ENCODE data around the gene TMEM121B. TPM values are rescaled to one million over a fixed set of nuclear protein-coding genes. Genes with fewer than 3 reads are reported as not detected.

Gene TMEM121B
- under 1 TPM in 2 of 3 donors, not detected in 1; 0.44 to 0.48 TPM for total RNA-seq

- Histone ChIP-seq H3K4me1 (peaks cover 0 to 5% of the 10 kb centered on the region in 2 donors), H3K9me3 (no peaks in the 10 kb centered on the region), H3K27ac (peak within 1 kb of the TSS in 1 of 2 donors; percentile 13), H3K27me3 (peaks cover 3 to 16% of the 10 kb centered on the region in 2 donors), H3K36me3 (no peaks in the 10 kb centered on the region), H3K4me3 (peak within 1 kb of the TSS; percentile 48 to 79 (median 64))
- peak; percentile 36 to 73 for DNase-seq (ENCODE audit: low spot score in 2 of 2)
- intact Hi-C loops (cut with DNase I; ENCODE audit: low total_unique reads), result no loop called here
- TF ChIP-seq POLR2A (IDR thresholded peaks at IDR 0.05) (no peak), POLR2AphosphoS5 (IDR thresholded peaks at IDR 0.05) (no peak), CTCF (IDR thresholded peaks at IDR 0.05) (no peak)
These were observed at the start of gene TMEM121B for GRCh38 chr22:17121233-17122195. TSS of gene TMEM121B (minus strand) at chr22:17121360. CDS start at chr22:17121127, 233 bp downstream.

- no peaks in the 10 kb centered on the region for H3K27me3 ChIP-seq
- H3K36me3 ChIP-seq, result no peaks in the 10 kb centered on the region
- intact Hi-C loops (cut with DNase I; ENCODE audit: low total_unique reads), result no loop called here
- H3K27ac ChIP-seq, result no peak overlapping the region
- peak in 1 of 2 donors; percentile 58 for DNase-seq (ENCODE audit: low spot score in 2 of 2)
- H3K4me1 ChIP-seq, result peaks cover 0 to 3% of the 10 kb centered on the region in 2 donors
- no peak for TF ChIP-seq CTCF (IDR thresholded peaks at IDR 0.05)
- TF ChIP-seq POLR2AphosphoS5 (IDR thresholded peaks at IDR 0.05), result no peak
- no peak for TF ChIP-seq POLR2A (IDR thresholded peaks at IDR 0.05)
- H3K4me3 ChIP-seq, result no peak overlapping the region
- no peaks in the 10 kb centered on the region for H3K9me3 ChIP-seq
These were observed 46.3 kb upstream of the TMEM121B start for GRCh38 chr22:17167486-17167885.

GRCh38 chr22:17164392-17165024 is 43.3 kb upstream of the TMEM121B start:
- H3K36me3 ChIP-seq, result no peaks in the 10 kb centered on the region
- H3K4me1 ChIP-seq, result peaks cover 0 to 3% of the 10 kb centered on the region in 2 donors
- no peaks in the 10 kb centered on the region for H3K9me3 ChIP-seq
- H3K27me3 ChIP-seq, result no peaks in the 10 kb centered on the region
- H3K27ac ChIP-seq, result no peak overlapping the region
- TF ChIP-seq CTCF (IDR thresholded peaks at IDR 0.05) (no peak), POLR2A (IDR thresholded peaks at IDR 0.05) (no peak), POLR2AphosphoS5 (IDR thresholded peaks at IDR 0.05) (no peak)
- H3K4me3 ChIP-seq, result no peak overlapping the region
- intact Hi-C loops (cut with DNase I; ENCODE audit: low total_unique reads), result no loop called here
- no peak for DNase-seq (ENCODE audit: low spot score in 2 of 2)

- no peaks in the 10 kb centered on the region for H3K9me3 ChIP-seq
- H3K36me3 ChIP-seq, result no peaks in the 10 kb centered on the region
- H3K4me1 ChIP-seq, result peaks cover 0 to 3% of the 10 kb centered on the region in 2 donors
- TF ChIP-seq POLR2A (IDR thresholded peaks at IDR 0.05), result no peak
- no peak for TF ChIP-seq CTCF (IDR thresholded peaks at IDR 0.05)
- no peak for TF ChIP-seq POLR2AphosphoS5 (IDR thresholded peaks at IDR 0.05)
- no peak overlapping the region for H3K27ac ChIP-seq
- no peak for DNase-seq (ENCODE audit: low spot score in 2 of 2)
- intact Hi-C loops (cut with DNase I; ENCODE audit: low total_unique reads), result no loop called here
- no peaks in the 10 kb centered on the region for H3K27me3 ChIP-seq
- no peak overlapping the region for H3K4me3 ChIP-seq
These were observed 41.6 kb upstream of the TMEM121B start for GRCh38 chr22:17162731-17163130.

GRCh38 chr22:17161991-17162390 is 40.8 kb upstream of the TMEM121B start:
- Histone ChIP-seq H3K4me1 (no peaks in the 10 kb centered on the region), H3K27ac (no peak overlapping the region), H3K36me3 (no peaks in the 10 kb centered on the region), H3K9me3 (no peaks in the 10 kb centered on the region), H3K27me3 (no peaks in the 10 kb centered on the region), H3K4me3 (no peak overlapping the region)
- TF ChIP-seq POLR2AphosphoS5 (IDR thresholded peaks at IDR 0.05) (no peak), CTCF (IDR thresholded peaks at IDR 0.05) (no peak), POLR2A (IDR thresholded peaks at IDR 0.05) (no peak)
- intact Hi-C loops (cut with DNase I; ENCODE audit: low total_unique reads), result no loop called here
- DNase-seq (ENCODE audit: low spot score in 2 of 2), result no peak

All from breast epithelium (tissue), 4 donors.